Fibroblast of mammary gland (primary cell): ENCODE measurements around the gene PRDM10.

Experiments used
- DNase-seq: peaks from one replicate; pipeline ENCODE4 v3.0.0-alpha.2; 2010; ENCODE audit warnings: low read depth
- H3K4me3 ChIP-seq: 2 replicates; pipeline ENCODE4 v1.5.1; 2011; ENCODE audit warnings: low read depth, mild to moderate bottlenecking, low read length, moderate library complexity; ENCODE audit not compliant: control insufficient read depth
- TF ChIP-seq, protein P1 (sequence below): conservative IDR thresholded peaks from 2 replicates; pipeline ENCODE4 v1.5.1; 2011; ENCODE audit warnings: low read depth, low read length, inconsistent platforms; ENCODE audit not compliant: control insufficient read depth, insufficient read depth

Gene PRDM10

DNA sequence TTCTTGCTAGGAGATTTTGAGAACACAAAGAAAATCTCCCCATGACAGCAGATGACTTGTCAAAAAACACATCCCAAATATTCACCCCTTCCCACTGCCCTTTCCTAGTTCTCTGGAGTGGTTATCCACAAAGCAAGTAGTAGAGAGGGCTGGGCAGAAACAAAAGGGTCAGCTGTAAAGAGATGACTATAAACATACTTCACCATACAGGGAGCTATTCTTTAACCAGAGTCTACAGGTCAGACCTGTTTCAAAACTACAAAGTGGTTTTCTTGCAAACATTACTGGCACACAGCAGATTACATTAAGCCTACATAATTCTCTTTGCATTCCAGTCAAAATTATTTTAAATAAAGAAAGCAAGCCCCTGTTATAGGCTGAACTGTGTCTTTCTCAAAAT is 59.6 kb downstream of the PRDM10 start:
- TF ChIP-seq, protein P1, sequence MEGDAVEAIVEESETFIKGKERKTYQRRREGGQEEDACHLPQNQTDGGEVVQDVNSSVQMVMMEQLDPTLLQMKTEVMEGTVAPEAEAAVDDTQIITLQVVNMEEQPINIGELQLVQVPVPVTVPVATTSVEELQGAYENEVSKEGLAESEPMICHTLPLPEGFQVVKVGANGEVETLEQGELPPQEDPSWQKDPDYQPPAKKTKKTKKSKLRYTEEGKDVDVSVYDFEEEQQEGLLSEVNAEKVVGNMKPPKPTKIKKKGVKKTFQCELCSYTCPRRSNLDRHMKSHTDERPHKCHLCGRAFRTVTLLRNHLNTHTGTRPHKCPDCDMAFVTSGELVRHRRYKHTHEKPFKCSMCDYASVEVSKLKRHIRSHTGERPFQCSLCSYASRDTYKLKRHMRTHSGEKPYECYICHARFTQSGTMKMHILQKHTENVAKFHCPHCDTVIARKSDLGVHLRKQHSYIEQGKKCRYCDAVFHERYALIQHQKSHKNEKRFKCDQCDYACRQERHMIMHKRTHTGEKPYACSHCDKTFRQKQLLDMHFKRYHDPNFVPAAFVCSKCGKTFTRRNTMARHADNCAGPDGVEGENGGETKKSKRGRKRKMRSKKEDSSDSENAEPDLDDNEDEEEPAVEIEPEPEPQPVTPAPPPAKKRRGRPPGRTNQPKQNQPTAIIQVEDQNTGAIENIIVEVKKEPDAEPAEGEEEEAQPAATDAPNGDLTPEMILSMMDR = no peak
- no peak for DNase-seq
- no peak overlapping the region for H3K4me3 ChIP-seq

GRCh38 chr11:129939510-129939909 is 63.1 kb downstream of the PRDM10 start:
- no peak overlapping the region for H3K4me3 ChIP-seq
- DNase-seq = no peak
- TF ChIP-seq, protein P1 = no peak

DNA sequence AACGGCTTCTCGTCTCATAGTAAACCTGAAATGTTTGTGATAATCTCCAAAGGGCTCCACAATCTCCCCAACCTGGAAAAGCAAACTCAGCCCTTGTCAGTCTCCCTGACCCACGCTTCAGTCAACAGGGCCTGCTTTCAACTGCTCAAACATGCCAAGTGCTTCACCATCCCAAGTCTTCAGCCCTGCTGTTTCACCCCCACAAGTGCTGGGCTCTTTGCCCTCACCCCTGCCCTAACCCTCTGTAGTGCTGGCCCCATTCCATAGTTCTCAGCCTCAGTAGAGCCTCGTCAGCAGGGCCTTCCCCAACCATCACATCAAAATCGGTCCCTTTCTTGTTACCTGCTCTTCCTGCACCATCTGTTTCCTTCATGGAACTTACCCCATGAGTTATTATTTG is 63.9 kb downstream of the PRDM10 start:
- TF ChIP-seq, protein P1 = no peak
- DNase-seq = no peak
- no peak overlapping the region for H3K4me3 ChIP-seq

GRCh38 chr11:129937592-129938238 is 64.9 kb downstream of the PRDM10 start:
- H3K4me3 ChIP-seq = no peak overlapping the region
- TF ChIP-seq, protein P1 = no peak
- DNase-seq = no peak

DNA sequence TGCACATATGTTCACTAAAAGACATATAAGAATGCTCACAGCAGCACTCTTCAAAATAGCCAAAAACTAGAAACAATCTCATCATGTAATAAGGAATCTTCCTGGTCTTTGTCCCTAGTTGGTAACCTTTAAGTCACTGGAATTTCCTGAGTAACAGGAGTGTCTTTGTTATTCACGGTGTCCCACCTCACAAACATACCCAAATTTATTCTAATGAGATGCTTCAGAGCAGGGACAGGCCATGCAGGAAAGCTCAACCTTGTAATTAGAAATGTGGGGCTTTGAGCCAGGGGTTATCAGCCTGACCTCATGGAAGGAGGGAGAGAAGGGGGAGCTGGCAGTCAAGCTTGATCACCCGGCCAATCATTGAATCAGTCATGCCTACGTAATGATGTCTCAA is 66.9 kb downstream of the PRDM10 start:
- no peak overlapping the region for H3K4me3 ChIP-seq
- no peak for DNase-seq
- TF ChIP-seq, protein P1 = no peak

DNA sequence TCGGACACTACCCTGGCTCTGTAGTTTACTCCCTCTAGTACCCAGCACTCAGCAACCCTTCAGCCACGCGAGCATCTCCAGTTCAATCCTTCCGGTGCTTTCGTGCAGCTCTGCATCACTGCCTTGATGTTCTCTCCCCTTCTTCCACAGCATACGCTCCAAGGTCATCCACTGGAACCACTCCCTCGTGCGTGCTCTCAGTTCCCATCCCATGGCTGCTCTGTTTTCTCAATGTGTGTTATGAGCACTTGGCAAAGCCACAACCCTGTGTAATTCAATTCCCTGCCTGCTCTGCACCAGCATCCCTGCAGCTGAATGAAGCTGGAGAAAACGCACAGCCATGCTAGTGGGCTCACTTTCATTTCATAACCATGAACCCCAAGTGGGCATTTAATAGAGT is 68.7 kb downstream of the PRDM10 start:
- TF ChIP-seq, protein P1 = no peak
- no peak overlapping the region for H3K4me3 ChIP-seq

DNA sequence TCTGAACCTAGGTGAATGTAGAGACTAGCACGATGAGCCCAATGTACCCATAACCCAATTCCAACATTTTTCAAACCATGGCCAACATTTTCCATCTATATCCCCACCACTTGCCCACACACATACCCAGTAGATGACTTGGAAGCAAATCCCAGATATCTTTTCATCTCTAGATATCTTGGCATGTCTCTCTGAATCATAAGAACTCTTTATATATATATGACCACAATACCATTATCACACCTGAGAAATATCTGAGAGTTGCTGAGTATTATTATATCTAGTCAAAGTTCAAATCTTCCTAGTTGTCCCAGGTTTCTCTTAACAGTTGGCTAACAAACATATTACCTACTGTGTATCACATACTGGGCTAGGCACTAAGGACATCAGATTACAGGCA is 69.4 kb downstream of the PRDM10 start:
- TF ChIP-seq, protein P1 = no peak
- DNase-seq = no peak
- H3K4me3 ChIP-seq = no peak overlapping the region

More for the DNA sequence above, 68.7 kb downstream of the PRDM10 start:
- DNase-seq = no peak
